Caco-2 (cell line): ENCODE measurements around the gene HBG2. TPM values are rescaled to one million over a fixed set of nuclear protein-coding genes. Genes with fewer than 3 reads are reported as not detected.

ENCODE experiments used
- BruUV-seq: library from RNA; stranded (reverse); fragments of 400-500 nt; replicated peaks from 2 replicates; lab custom pipeline; 2021; lab: Mats Ljungman, UMichigan
- CTCF ChIA-PET: fragments of 300-600 bp; sonication (Branson Sonifier 250); formaldehyde crosslinking; loops from one replicate; lab custom pipeline; 2022; ENCODE audit warnings: antibody characterized with exemption; lab: Charles Lee
- POLR2A ChIA-PET: fragments of 300-600 bp; sonication (Branson Sonifier 250); formaldehyde crosslinking; loops from one replicate; lab custom pipeline; 2022; ENCODE audit warnings: antibody characterized with exemption; lab: Charles Lee
- DNase-seq, 2 experiments: peaks; one replicate each; pipeline versions ENCODE4 v3.0.0 to v3.0.0-alpha.2; 2020 to 2022
- H3K27me3 ChIP-seq: replicated peaks from 2 replicates; pipeline ENCODE4 v1.6.0; 2011; ENCODE audit warnings: low read length; ENCODE audit not compliant: control insufficient read depth, insufficient read depth
- H3K36me3 ChIP-seq: 2 replicates; pipeline ENCODE4 v1.5.1; 2011; ENCODE audit warnings: low read length; ENCODE audit not compliant: control insufficient read depth, insufficient read depth
- H3K4me1 ChIP-seq: fragments of 250-450 bp; sonication (Bioruptor Pico); 2 replicates; pipeline ENCODE4 v1.5.1; 2020; ENCODE audit warnings: mild to moderate bottlenecking
- H3K4me3 ChIP-seq: 2 replicates; pipeline ENCODE4 v1.5.1; 2011; ENCODE audit warnings: low read depth, mild to moderate bottlenecking, control low read depth, low read length
- H3K9me3 ChIP-seq: fragments of 250-450 bp; sonication (Bioruptor Pico); 2 replicates; pipeline ENCODE4 v1.5.1; 2020; ENCODE audit warnings: mild to moderate bottlenecking, moderate library complexity
- H3K27ac Mint-ChIP-seq: one replicate; pipeline ENCODE4 v1.8.0; 2022; ENCODE audit warnings: mixed read lengths; ENCODE audit not compliant: unreplicated experiment
- H3K27me3 Mint-ChIP-seq: one replicate; pipeline ENCODE4 v1.8.0; 2022; ENCODE audit warnings: mixed read lengths; ENCODE audit not compliant: insufficient read depth, unreplicated experiment
- H3K36me3 Mint-ChIP-seq: one replicate; pipeline ENCODE4 v1.8.0; 2022; ENCODE audit warnings: mild to moderate bottlenecking, mixed read lengths; ENCODE audit not compliant: insufficient read depth, unreplicated experiment
- H3K4me1 Mint-ChIP-seq: one replicate; pipeline ENCODE4 v1.8.0; 2022; ENCODE audit warnings: low read depth, mixed read lengths; ENCODE audit not compliant: unreplicated experiment
- H3K4me3 Mint-ChIP-seq: one replicate; pipeline ENCODE4 v1.8.0; 2022; ENCODE audit warnings: mild to moderate bottlenecking, moderate library complexity, mixed read lengths; ENCODE audit not compliant: unreplicated experiment
- H3K9me3 Mint-ChIP-seq: one replicate; pipeline ENCODE4 v1.8.0; 2022; ENCODE audit warnings: mixed read lengths; ENCODE audit not compliant: unreplicated experiment
- CTCF ChIP-seq, 2 experiments: fragments of 200-600 bp in 1 of 2; IDR thresholded peaks; 1 replicate in 1 of 2; 2 replicates in 1 of 2; pipeline versions ENCODE4 v1.5.1 to v1.8.0; 2011 to 2022; ENCODE audit warnings: antibody characterized with exemption in 1 of 2, control low read depth in 1 of 2, inconsistent platforms in 1 of 2, low read depth in 1 of 2, low read length in 1 of 2, mild to moderate bottlenecking in 1 of 2, moderate library complexity in 1 of 2; ENCODE audit not compliant: insufficient read depth in 1 of 2, severe bottlenecking in 1 of 2, unreplicated experiment in 1 of 2
- intact Hi-C: fragments of 100-400 bp; cut with micrococcal nuclease; formaldehyde crosslinking; loops from one replicate; pipeline ENCODE4 v1.10.0; 2022; ENCODE audit not compliant: unreplicated experiment
- total RNA-seq: library from RNA; stranded (reverse); gene quantifications from 2 replicates; pipeline ENCODE4 v1.2.3, GENCODE V29; 2022

Gene HBG2
- total RNA-seq, 1 experiment from 2014 or later = not detected

- Mint-ChIP-seq H3K4me3 (no peak overlapping the region), H3K27me3 (peaks cover 2% of the 10 kb centered on the region), H3K27ac (no peak overlapping the region), H3K36me3 (no peaks in the 10 kb centered on the region), H3K9me3 (no peaks in the 10 kb centered on the region), H3K4me1 (no peaks in the 10 kb centered on the region)
- Histone ChIP-seq H3K36me3 (no peaks in the 10 kb centered on the region), H3K9me3 (no peaks in the 10 kb centered on the region), H3K27me3 (no peaks in the 10 kb centered on the region), H3K4me1 (no peaks in the 10 kb centered on the region), H3K4me3 (no peak overlapping the region)
- BruUV-seq = no TSS peak
- POLR2A ChIA-PET = interaction anchor here (0.5 kb wide), 1 partner anchor 124 kb away, joined by 3 read pairs; no protein-coding TSS in a partner anchor
- peak; percentile 55 to 71 for TF ChIP-seq CTCF (IDR thresholded peaks at IDR 0.05; ENCODE audit: insufficient read depth in 1 of 2, low read depth in 1 of 2, low read length in 1 of 2, severe bottlenecking in 1 of 2, unreplicated experiment in 1 of 2)
- CTCF ChIA-PET = interaction anchor here (1.0 kb wide), 1 partner anchor 10 kb away, joined by 3 read pairs; no protein-coding TSS in a partner anchor
- peak in 1 of 2 experiments; percentile 17 for DNase-seq
- intact Hi-C loops = loop anchor here (1.0 kb wide), 2 partner anchors 86 to 167 kb away; no protein-coding TSS in a partner anchor
Observed at GRCh38 chr11:5291207-5291838, 36.7 kb upstream of the HBG2 start.

- intact Hi-C loops = no loop called here
Observed at GRCh38 chr11:5290106-5290505, 35.5 kb upstream of the HBG2 start.

GRCh38 chr11:5289696-5290095 is 35.1 kb upstream of the HBG2 start:
- no peak for DNase-seq
- POLR2A ChIA-PET = no interaction called here
- no peaks in the 10 kb centered on the region for H3K4me1 ChIP-seq
- Mint-ChIP-seq H3K27me3 (no peaks in the 10 kb centered on the region), H3K4me3 (no peak overlapping the region), H3K27ac (no peak overlapping the region), H3K36me3 (no peaks in the 10 kb centered on the region), H3K9me3 (no peaks in the 10 kb centered on the region), H3K4me1 (no peaks in the 10 kb centered on the region)
- no peaks in the 10 kb centered on the region for H3K27me3 ChIP-seq
- no TSS peak for BruUV-seq
- CTCF ChIA-PET = no interaction called here
- TF ChIP-seq CTCF (IDR thresholded peaks at IDR 0.05; ENCODE audit: insufficient read depth in 1 of 2, low read depth in 1 of 2, low read length in 1 of 2, severe bottlenecking in 1 of 2, unreplicated experiment in 1 of 2) = no peak
- no peak overlapping the region for H3K4me3 ChIP-seq
- no peaks in the 10 kb centered on the region for H3K9me3 ChIP-seq
- intact Hi-C loops = no loop called here
- no peaks in the 10 kb centered on the region for H3K36me3 ChIP-seq

More at GRCh38 chr11:5290106-5290505, 35.5 kb upstream of the HBG2 start:
- no peaks in the 10 kb centered on the region for H3K27me3 Mint-ChIP-seq
- Histone ChIP-seq H3K27me3 (no peaks in the 10 kb centered on the region), H3K4me1 (no peaks in the 10 kb centered on the region), H3K4me3 (no peak overlapping the region), H3K36me3 (no peaks in the 10 kb centered on the region), H3K9me3 (no peaks in the 10 kb centered on the region)
- TF ChIP-seq CTCF (IDR thresholded peaks at IDR 0.05; ENCODE audit: insufficient read depth in 1 of 2, low read depth in 1 of 2, low read length in 1 of 2, severe bottlenecking in 1 of 2, unreplicated experiment in 1 of 2) = no peak
- H3K9me3 Mint-ChIP-seq = no peaks in the 10 kb centered on the region
- H3K36me3 Mint-ChIP-seq = no peaks in the 10 kb centered on the region
- ChIA-PET CTCF (no interaction called here), POLR2A (no interaction called here)
- H3K4me1 Mint-ChIP-seq = no peaks in the 10 kb centered on the region
- no peak overlapping the region for H3K4me3 Mint-ChIP-seq
- BruUV-seq = no TSS peak
- H3K27ac Mint-ChIP-seq = no peak overlapping the region
- no peak for DNase-seq
